Measurements from ENCODE around the gene ALMS1.

GRCh38 chr2:73339201-73339600, 46.4 kb upstream of the ALMS1 start:
- TF ChIP-seq POLR2A (IDR thresholded peaks at IDR 0.05) (no peak), CTCF (IDR thresholded peaks at IDR 0.05) (no peak)
